Measurements from ENCODE around the gene ACACB. TPM values are rescaled to one million over a fixed set of nuclear protein-coding genes. Genes with fewer than 3 reads are reported as not detected.
"Not testable (repeated sequence)": the region's sequence is repeated elsewhere in the genome, so short reads cannot be mapped to it uniquely, and the experiment has no call there.

ACACB gene
- polyA plus RNA-seq, 10 donors, result 4.6 to 13.3 (median 7.9) TPM

- DNase-seq, result no peak
These were observed 23.0 kb downstream of the ACACB start for GRCh38 chr12:109139360-109139759.

DNA sequence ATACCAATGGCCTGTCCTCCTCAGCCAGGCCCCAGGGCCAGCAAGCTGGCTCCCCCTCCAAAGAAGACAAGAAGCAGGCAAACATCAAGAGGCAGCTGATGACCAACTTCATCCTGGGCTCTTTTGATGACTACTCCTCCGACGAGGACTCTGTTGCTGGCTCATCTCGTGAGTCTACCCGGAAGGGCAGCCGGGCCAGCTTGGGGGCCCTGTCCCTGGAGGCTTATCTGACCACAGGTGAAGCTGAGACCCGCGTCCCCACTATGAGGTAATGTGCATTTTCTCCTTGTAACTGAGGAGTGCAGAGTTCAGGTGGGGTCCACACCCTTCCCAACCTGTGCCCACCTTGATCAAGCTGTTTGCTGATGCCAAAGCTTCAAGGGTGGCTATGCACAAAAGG, 23.4 kb downstream of the ACACB start:
- DNase-seq, result no peak

DNA sequence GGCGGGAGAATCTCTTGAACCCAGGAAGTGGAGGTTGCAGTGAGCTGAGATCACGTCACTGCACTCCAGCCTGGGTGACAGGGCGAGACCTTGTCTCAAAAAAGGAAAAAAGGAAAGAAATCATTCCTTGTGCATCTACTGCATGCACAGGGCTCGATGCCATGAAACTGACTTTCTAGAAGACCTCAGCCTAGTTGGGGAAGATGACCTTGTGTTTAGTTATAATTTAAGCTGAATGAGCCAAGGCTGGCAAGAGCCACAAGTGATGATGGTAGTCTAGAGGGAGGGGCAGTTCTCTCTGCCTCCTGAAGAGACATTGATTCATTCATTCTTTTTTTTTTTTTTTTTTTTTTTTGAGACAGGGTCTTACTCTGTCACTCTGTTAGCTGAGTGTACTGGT, 24.2 kb downstream of the ACACB start:
- DNase-seq, result no peak

DNA sequence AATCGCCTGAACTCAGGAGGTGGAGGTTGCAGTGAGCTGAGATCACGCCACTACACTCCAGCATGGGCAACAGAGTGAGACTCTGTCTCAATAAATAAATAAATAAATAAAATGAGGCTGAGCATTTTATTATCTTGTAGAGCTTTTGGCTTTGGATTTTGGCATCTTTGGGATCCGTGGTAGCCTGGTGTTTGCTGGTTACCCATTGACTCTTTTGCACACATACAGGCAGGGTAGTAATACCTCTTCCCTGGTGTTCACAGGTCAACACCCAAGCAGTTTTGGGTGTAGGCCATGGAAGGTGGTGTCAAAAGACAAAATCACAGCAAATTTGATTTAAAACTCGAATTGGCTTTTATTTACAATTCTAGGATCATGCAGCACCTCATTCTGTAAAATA, 27.8 kb downstream of the ACACB start:
- no peak for DNase-seq

GRCh38 chr12:109147126-109147525, 30.7 kb downstream of the ACACB start:
- not testable (repeated sequence) for DNase-seq

DNA sequence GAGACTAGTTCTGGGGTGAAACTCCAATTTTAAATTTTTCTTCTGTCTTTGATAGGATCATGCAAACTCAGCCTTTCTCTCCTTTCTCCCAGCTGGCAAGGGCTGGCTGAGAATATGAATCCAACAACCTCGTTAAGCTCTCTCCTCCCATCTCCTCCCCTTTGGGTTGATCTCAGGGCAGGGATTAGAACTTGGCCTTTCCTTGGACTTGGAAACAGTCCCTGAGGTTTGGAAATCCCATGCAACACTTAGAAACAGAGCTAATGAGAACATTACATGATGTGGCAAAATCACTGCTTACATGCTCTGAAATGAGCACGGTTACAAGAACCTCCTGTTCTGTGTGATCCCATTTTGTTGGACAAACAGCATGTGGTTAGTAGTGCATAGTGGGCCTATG, 31.6 kb downstream of the ACACB start:
- peak in 2 of 3 donors; percentile 46 to 66 for DNase-seq

- DNase-seq, result no peak
These were observed 33.8 kb downstream of the ACACB start for GRCh38 chr12:109150124-109150640.

- DNase-seq, result no peak
These were observed 35.1 kb downstream of the ACACB start for GRCh38 chr12:109151457-109151856.

- DNase-seq, result no peak
These were observed 37.5 kb downstream of the ACACB start for GRCh38 chr12:109153821-109154441.

DNA sequence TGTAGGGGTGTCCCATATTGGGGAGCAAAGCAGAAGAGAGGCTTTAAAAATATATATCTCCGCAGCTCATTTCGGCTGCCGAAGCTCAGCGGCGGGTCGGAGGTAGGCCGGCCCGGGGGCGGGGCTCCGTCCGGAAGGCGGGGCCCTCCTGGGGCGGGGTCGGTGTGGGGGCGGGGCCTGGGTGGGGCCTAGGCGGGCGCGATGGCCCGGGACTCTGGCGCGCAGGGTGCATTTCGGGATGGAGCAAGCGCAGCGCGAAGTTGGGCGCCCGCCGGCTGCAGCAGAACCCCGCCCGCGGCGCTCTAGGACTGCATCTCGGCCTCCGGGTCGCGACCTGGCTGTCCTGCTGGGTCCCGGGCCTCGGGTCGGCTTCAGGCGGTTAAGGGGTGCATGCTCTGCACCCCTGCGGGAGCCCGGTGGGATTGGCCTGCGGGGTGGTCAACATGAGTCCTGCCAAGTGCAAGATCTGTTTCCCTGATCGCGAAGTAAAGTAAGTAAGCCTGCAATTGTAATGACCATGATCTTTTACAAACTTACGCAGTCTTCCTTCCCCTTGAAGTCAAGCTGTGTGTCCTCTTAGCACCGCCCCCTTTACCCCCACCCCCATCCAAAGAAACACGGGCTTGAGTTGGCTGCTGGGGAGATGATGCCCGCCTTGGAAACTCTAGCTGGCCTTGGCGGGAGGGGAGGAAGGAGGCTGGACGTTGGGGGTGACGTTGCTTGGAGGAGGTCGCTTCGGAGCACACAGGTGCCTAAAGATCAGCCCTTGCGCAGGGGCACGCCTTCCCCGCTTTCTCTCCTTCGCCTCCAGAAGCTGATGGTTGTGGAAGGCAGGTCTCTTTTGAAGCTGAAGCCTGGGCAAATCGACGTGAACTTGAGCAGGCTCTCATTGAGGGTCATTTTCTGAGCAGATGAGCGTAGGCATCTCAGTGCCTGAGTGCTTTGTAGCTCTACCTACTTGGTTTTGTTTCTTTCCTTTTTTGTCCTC, 38.4 kb downstream of the ACACB start:
- peak; percentile 59 to 91 (median 82) for DNase-seq

GRCh38 chr12:109156036-109156435, 39.6 kb downstream of the ACACB start:
- no peak for DNase-seq

DNA sequence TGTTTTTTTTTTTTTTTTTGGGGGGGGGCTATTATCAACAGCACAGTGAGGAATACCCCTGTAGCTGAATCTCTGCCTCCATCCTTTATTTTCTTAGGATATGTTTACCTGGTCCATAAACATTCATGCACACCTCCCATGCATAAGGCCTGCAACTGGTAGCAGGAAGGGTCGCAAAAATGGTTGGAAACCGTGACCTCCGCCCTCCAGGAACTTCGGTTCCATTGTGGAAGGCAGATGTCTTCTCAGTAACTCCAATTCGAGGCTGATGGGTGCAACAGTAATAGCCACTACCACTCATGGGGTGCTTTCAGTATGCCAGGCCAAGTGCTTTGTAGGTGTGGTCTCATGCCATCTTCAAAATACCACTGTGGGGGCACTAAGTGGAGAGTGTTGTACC, 40.2 kb downstream of the ACACB start:
- no peak for DNase-seq

DNA sequence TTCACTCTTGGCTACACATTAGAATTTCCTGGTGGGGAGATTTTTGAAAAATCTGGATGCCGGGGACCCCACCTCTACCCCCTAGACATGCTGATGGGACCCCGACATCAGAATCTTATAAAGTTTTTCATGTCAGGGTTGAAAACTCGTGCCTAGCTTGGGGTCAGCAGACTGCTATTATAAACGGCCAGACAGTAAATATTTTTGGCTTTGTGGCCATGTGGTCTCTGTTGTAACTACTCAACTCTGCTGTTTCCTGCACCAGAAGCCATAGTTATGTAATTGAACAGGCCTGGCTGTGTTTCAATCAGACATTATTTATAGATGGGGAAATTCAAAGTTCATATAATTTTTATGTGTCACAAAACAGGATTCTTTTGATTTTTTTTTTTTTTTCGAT, 41.6 kb downstream of the ACACB start:
- DNase-seq, result no peak

GRCh38 chr12:109160433-109160832, 44.0 kb downstream of the ACACB start:
- DNase-seq, result no peak

DNA sequence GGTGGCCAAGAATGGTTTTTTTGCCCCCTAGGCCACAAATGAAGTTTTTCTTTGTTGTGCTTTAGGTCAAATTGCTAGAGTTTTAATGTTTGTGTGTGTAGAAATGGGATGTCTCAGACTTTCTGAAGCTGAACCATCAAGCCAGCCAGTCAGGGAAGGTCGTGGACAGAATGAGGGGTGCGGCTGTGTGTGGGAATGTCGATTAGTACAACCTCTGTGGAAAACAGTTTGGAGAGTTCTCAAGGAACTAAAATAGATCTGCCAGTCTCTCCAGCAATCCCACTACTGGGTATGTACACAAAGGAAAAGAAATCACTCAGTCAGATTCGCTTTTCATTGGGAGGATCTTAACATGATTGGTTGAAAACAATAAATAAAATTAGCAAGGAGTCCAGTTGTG, 44.5 kb downstream of the ACACB start:
- no peak for DNase-seq

- DNase-seq, result no peak
These were observed 46.2 kb downstream of the ACACB start for GRCh38 chr12:109162551-109162950.

DNA sequence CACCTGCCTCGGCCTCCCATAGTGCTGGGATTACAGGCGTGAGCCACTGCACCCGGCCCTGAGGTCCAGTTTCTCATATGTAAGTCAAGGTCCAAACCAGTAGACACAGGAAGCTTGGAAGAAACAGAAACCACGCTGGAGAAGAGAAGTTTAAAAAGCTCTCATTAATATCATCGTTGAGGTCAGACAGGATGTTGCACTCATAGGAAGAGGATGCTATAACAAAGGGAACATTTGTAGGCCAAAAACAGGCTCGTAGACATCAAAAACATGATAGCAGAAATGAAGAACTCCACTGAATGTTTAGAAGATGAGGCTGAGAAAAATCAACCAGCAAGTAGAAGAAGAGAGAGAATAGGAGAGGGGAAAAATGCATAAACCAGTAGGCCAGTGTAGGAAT, 46.8 kb downstream of the ACACB start:
- no peak for DNase-seq

DNA sequence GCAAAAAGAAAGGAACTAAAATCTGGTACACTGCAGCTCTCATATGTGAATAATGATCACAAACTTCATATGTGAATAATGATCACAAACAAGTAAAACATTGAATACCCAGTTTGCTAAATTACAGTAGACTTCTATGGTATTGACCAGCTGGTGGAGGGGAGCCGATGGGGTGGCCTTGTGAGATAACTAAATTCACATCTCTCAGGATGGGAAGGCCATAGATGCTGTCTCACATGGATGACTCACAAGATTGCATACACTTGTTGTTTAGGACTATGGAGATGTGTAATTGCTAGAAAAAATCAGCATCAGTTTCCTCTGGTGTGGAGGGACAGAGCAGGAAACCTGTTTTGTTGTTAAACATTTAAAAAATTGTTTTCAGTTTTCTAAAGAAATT, 49.2 kb downstream of the ACACB start:
- DNase-seq, result no peak

DNA sequence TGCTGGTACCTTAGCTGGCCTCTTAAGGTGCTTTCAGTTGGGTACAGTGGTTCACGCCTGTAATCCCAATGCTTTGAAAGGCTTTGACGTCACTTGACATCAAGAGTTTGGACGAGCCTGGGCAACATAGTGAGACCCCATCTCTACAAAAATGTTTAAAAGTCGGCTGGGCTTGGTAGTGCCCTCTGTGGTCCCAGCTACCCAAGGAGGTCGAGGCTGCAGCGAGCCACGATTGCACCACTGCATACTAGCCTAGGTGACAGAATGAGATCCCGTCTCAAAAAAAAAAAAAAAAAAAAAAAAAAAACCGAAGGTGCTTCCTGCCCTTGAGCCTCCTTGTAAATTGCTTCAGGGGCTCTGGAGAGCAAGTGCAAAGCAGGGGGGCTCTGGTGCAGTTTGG, 50.0 kb downstream of the ACACB start:
- no peak for DNase-seq

GRCh38 chr12:109167781-109168180, 51.4 kb downstream of the ACACB start:
- DNase-seq, result no peak

DNA sequence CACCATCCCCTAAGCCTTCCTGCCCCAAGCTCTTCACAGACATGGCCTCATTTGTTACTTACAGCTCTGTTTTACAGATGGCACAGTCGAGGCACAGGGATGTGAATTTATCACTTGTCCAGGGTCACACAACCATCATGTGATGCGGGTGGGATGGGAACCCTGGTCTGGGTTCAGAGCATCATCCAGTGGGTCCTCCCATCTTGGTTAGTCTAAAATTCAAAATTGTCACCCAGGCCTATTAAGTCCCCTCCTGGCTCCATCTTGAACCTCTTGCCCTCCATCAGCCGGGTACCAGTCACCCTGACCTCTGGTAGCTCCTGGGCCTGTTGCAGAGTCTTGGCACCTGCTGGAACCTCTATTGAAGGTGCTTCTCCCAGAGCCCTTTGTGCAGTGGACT, 52.9 kb downstream of the ACACB start:
- DNase-seq, result no peak

- no peak for DNase-seq
These were observed 53.3 kb downstream of the ACACB start for GRCh38 chr12:109169686-109170085.

DNA sequence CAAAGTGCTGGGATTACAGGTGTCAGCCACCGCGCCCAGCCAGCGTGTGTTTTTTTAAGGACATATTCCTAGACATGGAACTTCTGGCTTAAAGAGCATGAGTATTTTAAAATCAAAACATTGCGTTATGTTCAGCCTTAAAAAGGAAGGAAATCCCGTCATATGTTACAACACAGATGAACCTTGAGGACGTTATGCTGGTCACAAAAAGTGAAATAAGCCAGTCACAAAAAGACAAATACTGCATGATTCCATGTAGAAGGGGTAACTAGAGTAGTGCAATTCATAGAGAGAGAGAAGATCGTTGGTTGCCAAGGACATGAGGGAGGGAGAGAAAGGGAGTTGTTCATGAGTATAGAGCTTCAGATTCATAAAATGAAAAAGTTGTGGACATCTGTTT, 53.9 kb downstream of the ACACB start:
- no peak for DNase-seq

Measured in muscle of back (tissue), 11 donors.